HAP-1 (cell line): Measurements from ENCODE around the gene SPIB.

Experiments used
- DNase-seq, 2 experiments: peaks; one replicate each; pipeline ENCODE4 v3.0.0-alpha.2; 2016 to 2020; ENCODE audit warnings: low spot score in 2 of 2
- H3K27me3 ChIP-seq: fragments of 250-450 bp; sonication (Bioruptor Pico); 2 replicates; pipeline ENCODE4 v1.5.1; 2020; ENCODE audit warnings: low read depth, mild to moderate bottlenecking, moderate library complexity
- H3K36me3 ChIP-seq: fragments of 250-450 bp; sonication (Bioruptor Pico); replicated peaks from 2 replicates; pipeline ENCODE4 v1.5.1; 2020; ENCODE audit warnings: mild to moderate bottlenecking
- H3K4me1 ChIP-seq: fragments of 250-450 bp; sonication (Bioruptor Pico); 2 replicates; pipeline ENCODE4 v1.5.1; 2020; ENCODE audit warnings: mild to moderate bottlenecking
- H3K4me3 ChIP-seq: fragments of 250-450 bp; sonication (Bioruptor Pico); 2 replicates; pipeline ENCODE4 v1.5.1; 2020; ENCODE audit warnings: mild to moderate bottlenecking, moderate library complexity
- H3K9me3 ChIP-seq: fragments of 250-450 bp; sonication (Bioruptor Pico); 2 replicates; pipeline ENCODE4 v1.5.1; 2020; ENCODE audit warnings: mild to moderate bottlenecking, moderate library complexity
- in situ Hi-C: fragments of 300-500 bp; cut with MboI; formaldehyde crosslinking; loops from 3 replicates; pipeline ENCODE4 v1.14.3; 2020; ENCODE audit warnings: low sequenced_read_pairs, inconsistent platforms, mixed read lengths

SPIB gene

GRCh38 chr19:50450369-50451222 lies 31.9 kb downstream of the SPIB start:
- Histone ChIP-seq H3K9me3 (no peaks in the 10 kb centered on the region), H3K4me1 (no peaks in the 10 kb centered on the region; the same call in 1 of the 2 replicates), H3K27me3 (no peaks in the 10 kb centered on the region), H3K4me3 (no peak overlapping the region), H3K36me3 (no peaks in the 10 kb centered on the region)
- DNase-seq = no peak
- in situ Hi-C loops = no loop called here

DNA sequence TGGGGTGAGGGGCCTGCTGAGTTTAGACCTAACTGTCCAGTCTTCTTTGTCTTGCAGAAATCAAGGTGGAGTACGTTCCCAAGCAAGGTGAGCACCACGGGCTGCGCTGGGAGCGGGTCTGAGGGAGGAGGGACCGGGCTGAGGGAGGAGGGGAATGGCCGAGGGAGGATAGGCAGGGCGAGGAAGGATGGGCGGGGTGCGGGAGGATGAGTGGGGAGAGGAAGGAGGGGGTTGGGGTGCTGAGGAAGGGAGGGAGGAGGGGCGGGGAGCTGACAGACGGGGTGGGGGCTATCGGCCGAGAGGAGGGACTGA lies 32.4 kb downstream of the SPIB start:
- no peaks in the 10 kb centered on the region for H3K9me3 ChIP-seq
- H3K27me3 ChIP-seq = no peaks in the 10 kb centered on the region
- no peak for DNase-seq
- H3K4me1 ChIP-seq = no peaks in the 10 kb centered on the region; the same call in 1 of the 2 replicates
- no peaks in the 10 kb centered on the region for H3K36me3 ChIP-seq
- H3K4me3 ChIP-seq = no peak overlapping the region
- in situ Hi-C loops = no loop called here

GRCh38 chr19:50453243-50453642 lies 34.5 kb downstream of the SPIB start:
- no peak for DNase-seq
- H3K36me3 ChIP-seq = no peaks in the 10 kb centered on the region
- no peak overlapping the region for H3K4me3 ChIP-seq
- H3K4me1 ChIP-seq = no peaks in the 10 kb centered on the region; the same call in 1 of the 2 replicates
- H3K9me3 ChIP-seq = no peaks in the 10 kb centered on the region
- in situ Hi-C loops = no loop called here
- peaks cover under 1% of the 10 kb centered on the region; the same call in 1 of the 2 replicates for H3K27me3 ChIP-seq

DNA sequence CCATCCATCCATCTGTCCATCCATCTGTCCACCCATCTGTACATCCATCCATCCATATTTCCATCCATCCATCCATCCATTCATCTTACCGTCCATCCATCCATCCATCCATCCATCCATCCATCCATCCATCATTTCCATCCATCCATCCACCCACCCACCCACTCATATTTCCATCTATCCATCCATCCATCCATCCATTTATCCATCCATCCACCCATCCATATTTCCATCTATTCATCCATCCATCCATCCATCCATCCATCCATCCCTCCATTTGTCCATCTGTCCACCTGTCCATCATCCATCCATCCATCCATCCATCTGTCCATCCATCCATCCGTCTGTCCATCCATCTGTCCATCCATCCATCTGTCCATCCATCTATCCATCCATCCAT lies 37.3 kb downstream of the SPIB start:
- peaks cover 9% of the 10 kb centered on the region; the same call in 1 of the 2 replicates for H3K27me3 ChIP-seq
- H3K9me3 ChIP-seq = no peaks in the 10 kb centered on the region
- no peak overlapping the region for H3K4me3 ChIP-seq
- no peaks in the 10 kb centered on the region; the same call in 1 of the 2 replicates for H3K4me1 ChIP-seq
- no peak for DNase-seq
- in situ Hi-C loops = no loop called here
- H3K36me3 ChIP-seq = no peaks in the 10 kb centered on the region

- H3K36me3 ChIP-seq = no peaks in the 10 kb centered on the region
- in situ Hi-C loops = no loop called here
- no peaks in the 10 kb centered on the region for H3K9me3 ChIP-seq
- DNase-seq = no peak
- H3K27me3 ChIP-seq = peaks cover 9% of the 10 kb centered on the region; the same call in 1 of the 2 replicates
- no peaks in the 10 kb centered on the region; the same call in 1 of the 2 replicates for H3K4me1 ChIP-seq
- H3K4me3 ChIP-seq = no peak overlapping the region
These were observed 38.6 kb downstream of the SPIB start for GRCh38 chr19:50457300-50457699.

- Histone ChIP-seq H3K27me3 (peaks cover 9% of the 10 kb centered on the region; the same call in 1 of the 2 replicates), H3K4me3 (no peak overlapping the region), H3K4me1 (no peaks in the 10 kb centered on the region), H3K36me3 (no peaks in the 10 kb centered on the region), H3K9me3 (no peaks in the 10 kb centered on the region)
- in situ Hi-C loops = no loop called here
- no peak for DNase-seq
These were observed 39.8 kb downstream of the SPIB start for GRCh38 chr19:50458396-50459066.

- H3K36me3 ChIP-seq = no peaks in the 10 kb centered on the region
- in situ Hi-C loops = no loop called here
- H3K9me3 ChIP-seq = no peaks in the 10 kb centered on the region
- H3K4me1 ChIP-seq = no peaks in the 10 kb centered on the region
- H3K27me3 ChIP-seq = peaks cover 9% of the 10 kb centered on the region; the same call in 1 of the 2 replicates
- H3K4me3 ChIP-seq = no peak overlapping the region
- DNase-seq = no peak
These were observed 40.3 kb downstream of the SPIB start for GRCh38 chr19:50459067-50459456.

DNA sequence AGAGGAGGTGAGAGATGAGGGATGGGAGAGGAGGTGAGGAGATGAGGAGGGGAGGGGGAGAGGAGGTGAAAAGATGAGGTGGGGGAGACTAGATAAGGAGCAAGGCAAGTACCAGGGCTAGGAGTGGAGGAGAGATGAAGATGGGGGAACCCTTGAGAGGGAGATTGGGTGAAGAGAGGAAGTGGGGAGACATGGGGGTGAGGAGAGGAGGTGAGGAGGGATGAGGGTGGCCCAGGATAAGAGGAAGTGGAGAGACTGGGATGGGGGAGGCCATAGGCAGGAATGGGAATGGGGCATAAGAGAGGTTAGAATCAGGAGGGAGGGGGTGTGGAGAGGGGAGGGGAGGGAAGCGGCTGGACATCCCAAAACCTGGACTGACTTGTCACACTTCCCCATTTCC lies 40.9 kb downstream of the SPIB start:
- Histone ChIP-seq H3K27me3 (peaks cover 9% of the 10 kb centered on the region; the same call in 1 of the 2 replicates), H3K36me3 (no peaks in the 10 kb centered on the region), H3K9me3 (no peaks in the 10 kb centered on the region), H3K4me3 (no peak overlapping the region), H3K4me1 (no peaks in the 10 kb centered on the region)
- in situ Hi-C loops = no loop called here
- no peak for DNase-seq

GRCh38 chr19:50460161-50460765 lies 41.5 kb downstream of the SPIB start:
- in situ Hi-C loops = no loop called here
- Histone ChIP-seq H3K4me3 (no peak overlapping the region), H3K27me3 (peaks cover 9% of the 10 kb centered on the region; the same call in 1 of the 2 replicates), H3K4me1 (no peaks in the 10 kb centered on the region), H3K9me3 (no peaks in the 10 kb centered on the region), H3K36me3 (no peaks in the 10 kb centered on the region)
- DNase-seq = no peak

DNA sequence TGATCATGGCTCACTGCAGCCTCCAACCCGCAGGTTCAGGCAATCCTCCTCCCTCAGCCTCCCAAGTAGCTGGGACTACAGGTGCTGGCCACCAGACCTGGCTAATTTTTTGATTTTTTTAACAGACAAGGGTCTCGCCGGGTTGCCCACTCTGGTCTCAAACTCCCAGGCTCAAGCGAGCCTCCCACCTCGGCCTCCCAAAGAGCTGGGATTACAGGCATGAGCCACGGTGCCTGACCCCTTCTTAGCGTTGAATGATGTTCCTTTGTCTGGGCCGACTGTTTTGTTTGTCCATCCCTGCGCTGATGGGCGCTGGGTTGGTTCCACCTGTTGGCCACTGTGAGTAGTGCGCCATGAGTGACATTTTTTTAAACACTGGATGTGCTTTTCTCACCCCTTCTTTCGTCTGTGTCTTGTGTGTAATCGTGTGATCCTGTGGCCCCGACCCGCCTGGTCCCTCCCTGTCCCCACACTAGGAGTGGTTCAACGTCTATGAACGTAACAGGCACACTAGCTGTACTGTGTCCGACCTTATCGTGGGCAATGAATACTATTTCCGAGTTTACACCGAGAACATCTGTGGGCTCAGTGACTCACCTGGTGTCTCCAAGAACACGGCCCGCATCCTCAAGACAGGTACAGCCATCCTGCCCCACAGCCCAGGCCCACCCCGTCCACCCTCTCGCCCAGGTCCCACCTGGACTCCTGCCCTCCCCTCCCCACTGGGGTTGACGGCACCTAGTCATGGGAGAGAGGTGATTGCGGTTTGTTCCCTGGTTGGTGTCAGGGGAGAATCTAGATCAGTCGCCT lies 42.5 kb downstream of the SPIB start:
- H3K9me3 ChIP-seq = no peaks in the 10 kb centered on the region
- H3K27me3 ChIP-seq = peaks cover 9% of the 10 kb centered on the region; the same call in 1 of the 2 replicates
- in situ Hi-C loops = no loop called here
- no peaks in the 10 kb centered on the region for H3K4me1 ChIP-seq
- peak; percentile 74 to 81 for DNase-seq
- H3K4me3 ChIP-seq = no peak overlapping the region
- H3K36me3 ChIP-seq = no peaks in the 10 kb centered on the region

GRCh38 chr19:50462970-50463369 lies 44.2 kb downstream of the SPIB start:
- H3K4me1 ChIP-seq = no peaks in the 10 kb centered on the region
- in situ Hi-C loops = no loop called here
- no peaks in the 10 kb centered on the region for H3K9me3 ChIP-seq
- H3K4me3 ChIP-seq = no peak overlapping the region
- peaks cover 9% of the 10 kb centered on the region; the same call in 1 of the 2 replicates for H3K27me3 ChIP-seq
- no peaks in the 10 kb centered on the region for H3K36me3 ChIP-seq
- no peak for DNase-seq

DNA sequence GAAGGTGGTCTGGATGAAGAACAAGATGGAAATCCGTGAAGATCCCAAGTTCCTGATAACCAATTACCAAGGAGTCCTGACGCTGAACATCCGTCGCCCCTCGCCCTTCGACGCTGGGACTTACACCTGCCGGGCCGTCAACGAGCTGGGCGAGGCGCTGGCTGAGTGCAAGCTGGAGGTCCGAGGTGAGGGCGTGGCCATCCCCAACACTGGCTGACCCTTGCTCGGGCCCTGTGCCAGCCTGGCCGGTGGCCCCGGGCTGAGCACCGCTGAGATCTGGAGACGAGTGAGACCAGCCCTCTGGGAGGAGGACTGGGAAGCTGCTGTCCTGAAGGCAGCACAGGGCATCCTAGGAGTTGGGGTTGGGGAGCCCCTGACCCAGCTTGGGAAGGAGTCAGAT lies 45.6 kb downstream of the SPIB start:
- no peak for DNase-seq
- no peak overlapping the region for H3K4me3 ChIP-seq
- no peaks in the 10 kb centered on the region for H3K36me3 ChIP-seq
- in situ Hi-C loops = no loop called here
- H3K27me3 ChIP-seq = 0 out of 2 replicates have a peak, but pooled peaks cover 5% of the 10 kb centered on the region
- H3K4me1 ChIP-seq = no peaks in the 10 kb centered on the region
- no peaks in the 10 kb centered on the region for H3K9me3 ChIP-seq

DNA sequence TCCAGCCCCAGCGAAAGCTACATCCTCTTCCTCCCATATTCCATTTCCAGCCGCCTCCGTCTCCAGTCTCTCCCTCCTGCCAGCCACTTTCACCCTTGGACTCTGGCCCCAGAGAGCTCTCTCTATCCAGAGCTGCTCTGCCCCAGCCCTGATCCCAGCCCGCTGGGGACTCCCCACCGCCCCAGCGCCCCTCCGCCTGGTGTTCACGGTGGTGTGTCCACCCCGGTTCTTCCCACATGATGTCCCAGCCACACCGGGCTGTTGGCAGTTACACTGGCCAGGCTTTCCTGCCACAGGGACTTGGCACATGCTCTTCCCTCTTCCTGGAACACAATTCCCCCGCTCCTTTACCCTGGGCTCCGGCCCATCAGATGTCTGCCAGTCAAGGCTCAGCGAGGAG lies 46.3 kb downstream of the SPIB start:
- no peak for DNase-seq
- no peak overlapping the region for H3K4me3 ChIP-seq
- H3K9me3 ChIP-seq = no peaks in the 10 kb centered on the region
- H3K4me1 ChIP-seq = no peaks in the 10 kb centered on the region
- 0 out of 2 replicates have a peak, but pooled peaks cover 6% of the 10 kb centered on the region for H3K27me3 ChIP-seq
- in situ Hi-C loops = no loop called here
- H3K36me3 ChIP-seq = no peaks in the 10 kb centered on the region
